HUES6 (cell line): Measurements from ENCODE around the gene ERCC1.

ENCODE experiments used
- H3K27ac ChIP-seq: 2 replicates; pipeline ENCODE4 v1.7.0; 2013; ENCODE audit warnings: low read depth, mild to moderate bottlenecking, low read length, inconsistent platforms
- H3K27me3 ChIP-seq: 2 replicates; pipeline ENCODE4 v1.6.1; 2013; ENCODE audit warnings: low read length; ENCODE audit not compliant: control insufficient read depth, insufficient read depth
- H3K36me3 ChIP-seq: 2 replicates; pipeline ENCODE4 v1.6.1; 2013; ENCODE audit warnings: low read length; ENCODE audit not compliant: control insufficient read depth, insufficient read depth
- H3K4me1 ChIP-seq: 2 replicates; pipeline ENCODE4 v1.6.1; 2013; ENCODE audit warnings: low read length; ENCODE audit not compliant: control insufficient read depth, insufficient read depth
- H3K4me3 ChIP-seq: 2 replicates; pipeline ENCODE4 v1.5.1; 2013; ENCODE audit warnings: low read depth, low read length
- H3K9ac ChIP-seq: one replicate; pipeline ENCODE4 v1.6.1; 2013; ENCODE audit warnings: mild to moderate bottlenecking, low read length
- H3K9me3 ChIP-seq: 2 replicates; pipeline ENCODE4 v1.6.1; 2013; ENCODE audit warnings: low read depth, low read length; ENCODE audit not compliant: control insufficient read depth, insufficient read depth

Gene ERCC1

DNA sequence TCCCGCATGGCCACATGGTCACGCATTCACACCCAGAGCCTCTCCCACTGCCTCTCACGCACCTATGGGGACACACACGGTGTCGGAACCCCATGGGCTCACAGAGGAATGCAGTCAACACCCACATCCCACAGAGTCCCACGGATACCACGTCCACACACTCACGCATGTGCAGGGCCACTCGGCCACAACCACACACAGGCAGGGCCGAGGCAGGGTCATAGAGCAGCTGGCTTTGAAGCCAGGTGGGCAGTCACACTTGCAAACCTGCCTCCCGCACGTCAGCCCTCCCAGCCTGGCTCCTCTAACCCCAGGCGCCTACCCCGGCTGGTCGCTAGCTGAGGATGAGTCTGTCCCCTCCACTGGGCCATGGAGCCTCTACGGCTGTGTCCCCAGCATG, 61.4 kb downstream of the ERCC1 start:
- H3K27ac ChIP-seq = no peak overlapping the region
- H3K27me3 ChIP-seq = no peaks in the 10 kb centered on the region
- H3K9me3 ChIP-seq = no peaks in the 10 kb centered on the region
- no peaks in the 10 kb centered on the region for H3K4me1 ChIP-seq
- peaks cover 76% of the 10 kb centered on the region for H3K36me3 ChIP-seq
- no peak overlapping the region for H3K4me3 ChIP-seq
- H3K9ac ChIP-seq = no peak overlapping the region

DNA sequence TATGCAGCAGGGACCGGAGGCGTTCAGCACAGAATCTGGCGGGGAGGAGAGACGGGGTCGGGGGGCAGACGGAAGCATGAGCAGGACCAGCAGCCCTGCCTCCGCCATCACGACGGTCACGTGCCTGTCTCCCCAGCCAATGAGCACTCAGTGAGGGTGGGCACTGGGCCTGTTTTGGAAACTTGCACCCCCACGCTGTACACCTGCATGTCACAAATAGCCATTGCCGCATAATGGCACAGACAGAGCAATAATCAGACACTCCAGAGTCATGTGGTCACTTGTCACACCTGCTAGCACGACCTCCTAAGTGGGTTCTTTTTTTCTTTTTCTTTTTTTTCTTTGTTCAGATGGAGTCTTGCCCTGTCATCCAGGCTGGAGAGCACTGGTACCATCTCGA, 62.1 kb downstream of the ERCC1 start:
- no peak overlapping the region for H3K4me3 ChIP-seq
- H3K9ac ChIP-seq = no peak overlapping the region
- no peaks in the 10 kb centered on the region for H3K27me3 ChIP-seq
- H3K4me1 ChIP-seq = no peaks in the 10 kb centered on the region
- H3K36me3 ChIP-seq = peaks cover 82% of the 10 kb centered on the region
- H3K9me3 ChIP-seq = no peaks in the 10 kb centered on the region
- H3K27ac ChIP-seq = no peak overlapping the region

DNA sequence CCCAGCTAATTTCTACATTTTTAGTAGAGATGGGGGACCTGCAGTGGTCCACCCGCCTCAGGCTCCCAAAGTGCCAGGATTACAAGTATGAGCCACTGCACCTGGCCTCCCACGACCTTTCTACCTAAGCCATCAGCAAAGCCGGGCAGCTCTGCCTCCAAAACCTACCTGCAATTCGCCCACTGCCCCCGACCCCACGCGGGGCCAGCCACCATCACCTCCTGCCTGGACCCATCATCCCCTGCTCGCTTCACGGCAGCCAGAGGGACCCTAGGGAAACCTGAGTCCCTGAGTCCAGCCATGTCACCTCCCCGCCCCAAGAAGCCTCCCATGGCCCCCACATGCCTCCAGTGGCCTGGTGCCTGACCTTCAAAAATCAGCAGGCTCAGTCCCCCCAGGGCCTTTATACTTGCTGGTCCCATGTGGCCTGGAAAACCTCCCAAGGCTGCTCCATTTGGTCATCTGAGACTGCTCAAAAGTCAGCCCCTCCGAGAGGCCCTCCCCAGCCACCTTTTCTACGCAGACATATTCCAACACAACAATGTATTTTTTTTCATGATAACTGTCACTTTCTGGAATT, 65.4 kb downstream of the ERCC1 start:
- Histone ChIP-seq H3K4me3 (no peak overlapping the region), H3K4me1 (no peaks in the 10 kb centered on the region), H3K27me3 (no peaks in the 10 kb centered on the region), H3K36me3 (peaks cover 86% of the 10 kb centered on the region), H3K9ac (no peak overlapping the region), H3K27ac (no peak overlapping the region), H3K9me3 (no peaks in the 10 kb centered on the region)

GRCh38 chr19:45357445-45357783, 66.3 kb downstream of the ERCC1 start:
- Histone ChIP-seq H3K27ac (no peak overlapping the region), H3K4me3 (no peak overlapping the region), H3K9ac (no peak overlapping the region), H3K36me3 (peaks cover 86% of the 10 kb centered on the region), H3K4me1 (no peaks in the 10 kb centered on the region), H3K9me3 (no peaks in the 10 kb centered on the region), H3K27me3 (no peaks in the 10 kb centered on the region)
